Endodermal cell (in vitro differentiated cells): ENCODE measurements around the gene CALHM1. TPM values are rescaled to one million over a fixed set of nuclear protein-coding genes. Genes with fewer than 3 reads are reported as not detected.

ENCODE experiments used
- DNase-seq: peaks from one replicate; pipeline ENCODE4 v3.0.0-alpha.2; 2017
- H3K27ac ChIP-seq: 2 replicates; pipeline ENCODE4 v1.5.1; 2013; ENCODE audit warnings: mild to moderate bottlenecking, low read depth, low read length, moderate library complexity
- H3K27me3 ChIP-seq: 2 replicates; pipeline ENCODE4 v1.6.1; 2013; ENCODE audit warnings: mild to moderate bottlenecking, low read length, moderate library complexity; ENCODE audit not compliant: insufficient read depth, control insufficient read depth, poor library complexity, severe bottlenecking
- H3K36me3 ChIP-seq: 2 replicates; pipeline ENCODE4 v1.7.0; 2013; ENCODE audit warnings: mild to moderate bottlenecking, low read length, moderate library complexity; ENCODE audit not compliant: control insufficient read depth, insufficient read depth
- H3K4me1 ChIP-seq: one replicate; pipeline ENCODE4 v1.7.0; 2013; ENCODE audit warnings: low read length; ENCODE audit not compliant: control insufficient read depth, insufficient read depth
- H3K4me3 ChIP-seq: 2 replicates; pipeline ENCODE4 v1.5.1; 2013; ENCODE audit warnings: mild to moderate bottlenecking, low read length, moderate library complexity
- H3K9ac ChIP-seq: 2 replicates; pipeline ENCODE4 v1.6.1; 2013; ENCODE audit warnings: mild to moderate bottlenecking, low read length, moderate library complexity; ENCODE audit not compliant: poor library complexity, severe bottlenecking; ENCODE audit errors: extremely low read depth
- H3K9me3 ChIP-seq: 2 replicates; pipeline ENCODE4 v1.6.1; 2013; ENCODE audit warnings: mild to moderate bottlenecking, low read length, moderate library complexity; ENCODE audit not compliant: control insufficient read depth
- H3K27ac Mint-ChIP-seq: 2 replicates; pipeline ENCODE4 v1.8.0; 2020; ENCODE audit warnings: mixed read lengths
- H3K27me3 Mint-ChIP-seq: 2 replicates; pipeline ENCODE4 v1.8.0; 2021; ENCODE audit warnings: mild to moderate bottlenecking, mixed read lengths; ENCODE audit not compliant: insufficient read depth
- H3K36me3 Mint-ChIP-seq: 2 replicates; pipeline ENCODE4 v1.8.0; 2020; ENCODE audit warnings: low read depth, mixed read lengths
- H3K4me1 Mint-ChIP-seq: 2 replicates; pipeline ENCODE4 v1.8.0; 2020; ENCODE audit warnings: mixed read lengths
- H3K4me3 Mint-ChIP-seq: 2 replicates; pipeline ENCODE4 v1.8.0; 2020; ENCODE audit warnings: mild to moderate bottlenecking, moderate library complexity, mixed read lengths
- H3K9me3 Mint-ChIP-seq: 2 replicates; pipeline ENCODE4 v1.8.0; 2020; ENCODE audit warnings: mild to moderate bottlenecking, mixed read lengths
- WGBS, 2 experiments: methylation state at CpG; one replicate each; pipeline versions ENCODE4 v1.1.5 to v1.1.7; 2013; ENCODE audit warnings: missing lambda C conversion rate in 2 of 2, mixed read lengths in 1 of 2; ENCODE audit not compliant: insufficient coverage in 1 of 2, insufficient read length in 1 of 2; 5-methylcytosine and 5-hydroxymethylcytosine counted together
- total RNA-seq, 2 donors: library from RNA; stranded (reverse); fragmentation: NEBNext Ultra II Directional in 1 of 2; extraction: Animal tissue kit (Norgen Biotek cat#: 25700) in 1 of 2; gene quantifications; 2 replicates in 1 of 2; 3 replicates in 1 of 2; pipeline ENCODE4 v1.2.1, GENCODE V29; 2021
- TF ChIP-seq, protein P1 (sequence below): fragments of 200-600 bp; sonication (generic); conservative IDR thresholded peaks from 2 replicates; pipeline ENCODE4 v1.5.0; 2021; ENCODE audit warnings: antibody characterized with exemption, mild to moderate bottlenecking

Gene CALHM1
- total RNA-seq, 2 donors from 2014 or later = not detected

- Mint-ChIP-seq H3K9me3 (no peaks in the 10 kb centered on the region), H3K27me3 (no peaks in the 10 kb centered on the region), H3K27ac (no peak overlapping the region), H3K4me1 (no peaks in the 10 kb centered on the region), H3K4me3 (no peak overlapping the region), H3K36me3 (peaks cover 86% of the 10 kb centered on the region)
- Histone ChIP-seq H3K4me1 (no peaks in the 10 kb centered on the region), H3K27ac (no peak overlapping the region), H3K4me3 (no peak overlapping the region), H3K9me3 (no peaks in the 10 kb centered on the region), H3K9ac (no peak overlapping the region), H3K27me3 (no peaks in the 10 kb centered on the region), H3K36me3 (peaks cover 90% of the 10 kb centered on the region)
- WGBS, 2 experiments = 96 to 100% methylated on average over 1 to 8 of the region's 8 CpGs
- DNase-seq = no peak
- TF ChIP-seq, protein P1, sequence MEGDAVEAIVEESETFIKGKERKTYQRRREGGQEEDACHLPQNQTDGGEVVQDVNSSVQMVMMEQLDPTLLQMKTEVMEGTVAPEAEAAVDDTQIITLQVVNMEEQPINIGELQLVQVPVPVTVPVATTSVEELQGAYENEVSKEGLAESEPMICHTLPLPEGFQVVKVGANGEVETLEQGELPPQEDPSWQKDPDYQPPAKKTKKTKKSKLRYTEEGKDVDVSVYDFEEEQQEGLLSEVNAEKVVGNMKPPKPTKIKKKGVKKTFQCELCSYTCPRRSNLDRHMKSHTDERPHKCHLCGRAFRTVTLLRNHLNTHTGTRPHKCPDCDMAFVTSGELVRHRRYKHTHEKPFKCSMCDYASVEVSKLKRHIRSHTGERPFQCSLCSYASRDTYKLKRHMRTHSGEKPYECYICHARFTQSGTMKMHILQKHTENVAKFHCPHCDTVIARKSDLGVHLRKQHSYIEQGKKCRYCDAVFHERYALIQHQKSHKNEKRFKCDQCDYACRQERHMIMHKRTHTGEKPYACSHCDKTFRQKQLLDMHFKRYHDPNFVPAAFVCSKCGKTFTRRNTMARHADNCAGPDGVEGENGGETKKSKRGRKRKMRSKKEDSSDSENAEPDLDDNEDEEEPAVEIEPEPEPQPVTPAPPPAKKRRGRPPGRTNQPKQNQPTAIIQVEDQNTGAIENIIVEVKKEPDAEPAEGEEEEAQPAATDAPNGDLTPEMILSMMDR = no peak
These were observed 17.5 kb downstream of the CALHM1 start for GRCh38 chr10:103441206-103441605.

DNA sequence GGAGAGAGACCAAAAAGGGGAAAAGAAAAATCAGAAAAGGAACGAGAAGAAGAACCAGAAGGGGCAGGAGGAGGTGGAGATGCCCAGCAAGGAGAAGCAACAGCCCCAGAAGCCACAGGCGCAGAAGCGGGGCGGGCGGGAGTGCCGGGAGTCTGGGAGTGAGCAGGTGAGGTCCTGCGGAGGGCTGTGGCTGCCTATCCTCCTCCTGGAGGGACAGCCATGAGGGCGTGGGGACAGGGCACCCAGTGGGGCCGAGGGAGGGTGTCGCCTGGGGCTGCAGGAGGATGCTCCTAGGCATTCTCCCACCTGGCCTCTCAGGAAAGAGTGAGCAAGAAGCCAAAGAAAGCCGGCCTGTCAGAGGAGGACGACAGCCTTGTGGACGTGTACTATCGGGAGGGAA is 18.3 kb downstream of the CALHM1 start:
- Histone ChIP-seq H3K9ac (no peak overlapping the region), H3K4me1 (no peaks in the 10 kb centered on the region), H3K36me3 (peaks cover 90% of the 10 kb centered on the region), H3K27ac (no peak overlapping the region), H3K27me3 (no peaks in the 10 kb centered on the region), H3K9me3 (no peaks in the 10 kb centered on the region), H3K4me3 (no peak overlapping the region)
- no peak for DNase-seq
- H3K9me3 Mint-ChIP-seq = no peaks in the 10 kb centered on the region
- H3K27ac Mint-ChIP-seq = no peak overlapping the region
- H3K36me3 Mint-ChIP-seq = peaks cover 86% of the 10 kb centered on the region
- WGBS, 2 experiments = 87 to 98% methylated on average over 11 to 14 of the region's 14 CpGs
- H3K4me1 Mint-ChIP-seq = no peaks in the 10 kb centered on the region
- H3K4me3 Mint-ChIP-seq = no peak overlapping the region
- TF ChIP-seq, protein P1 = no peak
- no peaks in the 10 kb centered on the region for H3K27me3 Mint-ChIP-seq

DNA sequence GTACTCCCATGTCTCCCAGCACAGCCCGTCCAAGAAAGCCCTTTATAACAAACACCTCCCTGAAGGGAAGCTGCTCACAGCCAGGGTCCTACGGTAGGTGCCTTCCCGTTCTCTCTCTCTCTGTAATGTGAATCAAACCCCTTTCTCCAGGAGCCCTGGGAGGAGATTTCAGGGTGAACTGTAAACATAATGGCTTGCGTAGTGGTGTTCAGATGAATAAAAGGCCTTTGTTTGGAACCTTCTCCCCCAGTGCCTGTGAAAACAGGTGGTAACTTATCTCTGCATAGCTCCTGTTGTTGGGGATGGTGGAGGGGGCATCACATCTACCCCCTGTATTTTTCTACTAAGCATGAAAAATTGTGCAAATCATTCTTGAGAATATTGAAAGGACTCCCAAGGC is 18.9 kb downstream of the CALHM1 start:
- H3K27ac Mint-ChIP-seq = no peak overlapping the region

More for the DNA sequence above, 18.9 kb downstream of the CALHM1 start:
- WGBS, 2 experiments = 95% methylated on average over 4 of the region's 4 CpGs; no CpG with 5 or more reads in 1 of the 2 experiments
- Histone ChIP-seq H3K9me3 (no peaks in the 10 kb centered on the region), H3K9ac (no peak overlapping the region), H3K4me3 (no peak overlapping the region), H3K27me3 (no peaks in the 10 kb centered on the region), H3K4me1 (no peaks in the 10 kb centered on the region), H3K27ac (no peak overlapping the region), H3K36me3 (peaks cover 86% of the 10 kb centered on the region)
- H3K4me3 Mint-ChIP-seq = no peak overlapping the region
- DNase-seq = no peak
- no peaks in the 10 kb centered on the region for H3K4me1 Mint-ChIP-seq
- H3K27me3 Mint-ChIP-seq = no peaks in the 10 kb centered on the region
- TF ChIP-seq, protein P1 = no peak
- peaks cover 83% of the 10 kb centered on the region for H3K36me3 Mint-ChIP-seq
- H3K9me3 Mint-ChIP-seq = no peaks in the 10 kb centered on the region
